ENCODE measurements around the gene ZNF644.

DNA sequence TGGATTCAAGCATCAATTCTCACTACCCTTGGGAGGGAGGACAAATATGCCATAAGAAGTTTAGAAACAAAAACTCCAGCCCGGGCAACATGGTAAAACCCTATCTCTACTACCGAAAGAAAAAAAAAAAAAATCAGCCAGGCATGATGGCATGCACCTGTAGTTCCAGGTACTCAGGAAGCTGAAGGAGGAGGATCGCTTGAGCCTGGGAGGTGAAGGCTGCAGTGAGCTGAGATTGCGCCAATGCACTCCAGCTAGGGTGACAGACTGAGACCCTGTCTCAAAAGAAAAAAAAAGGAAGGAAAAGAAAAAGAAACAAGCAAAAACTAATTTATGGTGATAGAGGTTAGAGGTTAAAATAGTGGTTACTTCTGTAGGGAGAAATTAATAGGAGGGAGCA is 9.6 kb downstream of the ZNF644 start:
- TF ChIP-seq, protein P1, sequence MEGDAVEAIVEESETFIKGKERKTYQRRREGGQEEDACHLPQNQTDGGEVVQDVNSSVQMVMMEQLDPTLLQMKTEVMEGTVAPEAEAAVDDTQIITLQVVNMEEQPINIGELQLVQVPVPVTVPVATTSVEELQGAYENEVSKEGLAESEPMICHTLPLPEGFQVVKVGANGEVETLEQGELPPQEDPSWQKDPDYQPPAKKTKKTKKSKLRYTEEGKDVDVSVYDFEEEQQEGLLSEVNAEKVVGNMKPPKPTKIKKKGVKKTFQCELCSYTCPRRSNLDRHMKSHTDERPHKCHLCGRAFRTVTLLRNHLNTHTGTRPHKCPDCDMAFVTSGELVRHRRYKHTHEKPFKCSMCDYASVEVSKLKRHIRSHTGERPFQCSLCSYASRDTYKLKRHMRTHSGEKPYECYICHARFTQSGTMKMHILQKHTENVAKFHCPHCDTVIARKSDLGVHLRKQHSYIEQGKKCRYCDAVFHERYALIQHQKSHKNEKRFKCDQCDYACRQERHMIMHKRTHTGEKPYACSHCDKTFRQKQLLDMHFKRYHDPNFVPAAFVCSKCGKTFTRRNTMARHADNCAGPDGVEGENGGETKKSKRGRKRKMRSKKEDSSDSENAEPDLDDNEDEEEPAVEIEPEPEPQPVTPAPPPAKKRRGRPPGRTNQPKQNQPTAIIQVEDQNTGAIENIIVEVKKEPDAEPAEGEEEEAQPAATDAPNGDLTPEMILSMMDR (IDR thresholded peaks at IDR 0.05): no peak
- no peak for TF ChIP-seq EZH2phosphoT487 (IDR thresholded peaks at IDR 0.05)

All from neural progenitor cell (in vitro differentiated cells).